Vagina (tissue), 2 donors: ENCODE results near the gene RPLP2. TPM values are rescaled to one million over a fixed set of nuclear protein-coding genes. Genes with fewer than 3 reads are reported as not detected.
A peak's percentile ranks its signal among the peaks of the same experiment; 100 is the strongest.

Source experiments
- DNase-seq, 2 donors: peaks; one replicate each; pipeline ENCODE4 v3.0.0-alpha.2; 2017; ENCODE audit errors: extremely low spot score in 2 of 2
- H3K27ac ChIP-seq: fragments of 200-600 bp; sonication (generic); one replicate; pipeline ENCODE4 v1.5.1; 2019
- H3K27me3 ChIP-seq: fragments of 200-600 bp; sonication (generic); one replicate; pipeline ENCODE4 v1.5.1; 2019
- H3K36me3 ChIP-seq, 2 donors: fragments of 200-600 bp; sonication (generic); one replicate each; pipeline ENCODE4 v1.5.1; 2017 to 2019
- H3K4me1 ChIP-seq: fragments of 200-600 bp; sonication (generic); one replicate; pipeline ENCODE4 v1.5.1; 2019
- H3K4me3 ChIP-seq, 2 donors: fragments of 200-600 bp; sonication (generic); 1 replicate in 1 of 2; 2 replicates in 1 of 2; pipeline ENCODE4 v1.5.1; 2016 to 2019
- H3K9me3 ChIP-seq: fragments of 200-600 bp; sonication (generic); one replicate; pipeline ENCODE4 v1.5.1; 2019
- CTCF ChIP-seq, 3 experiments: fragments of 450-650 bp in 2 of 3; fragments of 200-600 bp in 1 of 3; sonication (generic) in 1 of 3; IDR thresholded peaks; one replicate each; pipeline ENCODE4 v1.5.1; 2017 to 2019; ENCODE audit warnings: antibody characterized with exemption in 3 of 3, mild to moderate bottlenecking in 2 of 3, moderate library complexity in 2 of 3
- POLR2A ChIP-seq, 2 donors: fragments of 450-650 bp; IDR thresholded peaks; one replicate each; pipeline ENCODE4 v1.6.1; 2017; ENCODE audit warnings: antibody characterized with exemption in 2 of 2, mild to moderate bottlenecking in 2 of 2, moderate library complexity in 2 of 2
- POLR2AphosphoS5 ChIP-seq, 2 donors: sonication (generic); formaldehyde crosslinking; IDR thresholded peaks; one replicate each; pipeline ENCODE4 v1.9.0; 2017; ENCODE audit warnings: antibody characterized with exemption in 2 of 2, mild to moderate bottlenecking in 2 of 2, low read depth in 1 of 2; ENCODE audit not compliant: insufficient read depth in 1 of 2
- intact Hi-C: fragments of 100-400 bp; cut with DNase I; formaldehyde crosslinking; loops from one replicate; pipeline ENCODE4 v1.15.1; 2023
- total RNA-seq: library from RNA; depleted of rRNA; stranded (reverse); fragments of >200 nt; gene quantifications from one replicate; pipeline ENCODE4 v1.2.3, GENCODE V29; 2016

RPLP2 gene
- total RNA-seq, 1 donor from 2014 or later: 1,068 TPM

DNA sequence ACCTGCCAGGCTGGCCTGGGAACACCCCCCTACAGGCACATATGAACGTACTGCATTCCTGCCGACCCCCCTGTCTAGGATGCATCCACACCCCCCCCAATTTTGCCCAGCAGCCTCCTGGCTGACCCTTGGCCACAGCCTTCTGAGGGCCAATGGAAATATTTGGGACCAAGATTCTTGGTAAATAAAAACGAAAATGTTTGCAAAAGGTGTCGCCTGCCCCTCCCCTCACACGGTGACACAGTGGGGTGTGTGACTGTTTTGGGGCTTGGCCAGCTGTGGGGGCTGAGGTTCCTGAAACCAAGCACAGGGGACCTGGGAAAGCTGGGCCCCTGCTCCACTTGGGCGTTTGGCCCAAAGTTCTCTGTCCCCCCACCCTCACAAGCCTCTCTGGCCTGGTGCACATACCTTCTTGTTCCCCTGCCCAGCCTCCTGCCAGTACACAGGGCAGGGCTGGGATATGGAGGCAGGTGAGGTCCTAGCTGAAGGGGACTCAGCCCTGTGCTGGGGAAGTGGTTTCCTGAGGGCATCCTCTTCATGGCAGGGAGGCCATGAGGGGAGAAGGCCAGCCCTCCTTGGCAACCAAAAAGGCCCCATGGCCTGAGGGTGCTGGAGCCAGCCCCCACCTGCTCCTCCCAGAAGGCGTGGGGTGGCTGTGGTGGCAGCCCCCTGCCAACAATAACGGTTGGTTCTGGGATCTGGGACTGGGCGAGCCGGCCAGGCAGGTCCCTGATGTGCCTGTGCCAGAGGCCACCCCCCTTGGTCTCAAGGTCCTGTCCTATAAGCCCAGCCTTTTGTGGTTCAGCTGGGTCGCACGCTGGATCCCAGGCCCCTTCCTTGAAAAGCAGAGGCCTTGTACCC, 15.8 kb downstream of the RPLP2 start:
- Histone ChIP-seq H3K9me3 (no peaks in the 10 kb centered on the region), H3K4me3 (no peak overlapping the region), H3K4me1 (peaks cover 59% of the 10 kb centered on the region), H3K36me3 (peaks cover 0 to 28% of the 10 kb centered on the region in 2 donors), H3K27me3 (no peaks in the 10 kb centered on the region), H3K27ac (no peak overlapping the region)
- no peak for DNase-seq
- intact Hi-C loops: no loop called here
- TF ChIP-seq POLR2AphosphoS5 (IDR thresholded peaks at IDR 0.05; ENCODE audit: insufficient read depth in 1 of 2, low read depth in 1 of 2) (no peak), CTCF (IDR thresholded peaks at IDR 0.05) (no peak), POLR2A (IDR thresholded peaks at IDR 0.05) (no peak)

GRCh38 chr11:826227-826621, 16.5 kb downstream of the RPLP2 start:
- Histone ChIP-seq H3K27me3 (no peaks in the 10 kb centered on the region), H3K9me3 (no peaks in the 10 kb centered on the region), H3K4me3 (no peak overlapping the region), H3K27ac (no peak overlapping the region), H3K36me3 (peaks cover 0 to 28% of the 10 kb centered on the region in 2 donors), H3K4me1 (peaks cover 59% of the 10 kb centered on the region)
- intact Hi-C loops: no loop called here
- no peak for DNase-seq
- no peak for TF ChIP-seq POLR2A (IDR thresholded peaks at IDR 0.05)
- no peak for TF ChIP-seq CTCF (IDR thresholded peaks at IDR 0.05)
- TF ChIP-seq POLR2AphosphoS5 (IDR thresholded peaks at IDR 0.05; ENCODE audit: insufficient read depth in 1 of 2, low read depth in 1 of 2): no peak

DNA sequence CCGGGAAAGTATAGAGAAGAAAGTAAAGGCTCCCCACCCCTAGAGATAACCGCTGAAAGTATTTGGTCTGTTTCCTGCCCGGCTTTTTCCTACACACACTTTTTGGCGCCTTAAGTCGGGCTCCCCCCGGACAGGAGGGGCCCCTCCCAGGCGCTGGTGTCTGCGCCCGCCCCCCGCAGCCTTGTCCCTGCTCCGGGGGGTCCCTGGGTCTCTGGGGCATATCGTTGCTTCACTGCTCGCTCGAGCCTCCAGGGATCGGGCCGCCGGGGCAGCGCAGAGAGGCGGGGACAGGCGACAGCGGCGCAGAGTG, 17.0 kb downstream of the RPLP2 start:
- H3K27me3 ChIP-seq: no peaks in the 10 kb centered on the region
- no peak for DNase-seq
- peak overlapping the region; percentile 33 to 36 for H3K4me3 ChIP-seq
- H3K9me3 ChIP-seq: no peaks in the 10 kb centered on the region
- H3K27ac ChIP-seq: no peak overlapping the region
- peaks cover 0 to 28% of the 10 kb centered on the region in 2 donors for H3K36me3 ChIP-seq
- intact Hi-C loops: no loop called here
- no peak for TF ChIP-seq POLR2AphosphoS5 (IDR thresholded peaks at IDR 0.05; ENCODE audit: insufficient read depth in 1 of 2, low read depth in 1 of 2)
- TF ChIP-seq CTCF (IDR thresholded peaks at IDR 0.05): no peak
- no peak for TF ChIP-seq POLR2A (IDR thresholded peaks at IDR 0.05)
- H3K4me1 ChIP-seq: peaks cover 59% of the 10 kb centered on the region

DNA sequence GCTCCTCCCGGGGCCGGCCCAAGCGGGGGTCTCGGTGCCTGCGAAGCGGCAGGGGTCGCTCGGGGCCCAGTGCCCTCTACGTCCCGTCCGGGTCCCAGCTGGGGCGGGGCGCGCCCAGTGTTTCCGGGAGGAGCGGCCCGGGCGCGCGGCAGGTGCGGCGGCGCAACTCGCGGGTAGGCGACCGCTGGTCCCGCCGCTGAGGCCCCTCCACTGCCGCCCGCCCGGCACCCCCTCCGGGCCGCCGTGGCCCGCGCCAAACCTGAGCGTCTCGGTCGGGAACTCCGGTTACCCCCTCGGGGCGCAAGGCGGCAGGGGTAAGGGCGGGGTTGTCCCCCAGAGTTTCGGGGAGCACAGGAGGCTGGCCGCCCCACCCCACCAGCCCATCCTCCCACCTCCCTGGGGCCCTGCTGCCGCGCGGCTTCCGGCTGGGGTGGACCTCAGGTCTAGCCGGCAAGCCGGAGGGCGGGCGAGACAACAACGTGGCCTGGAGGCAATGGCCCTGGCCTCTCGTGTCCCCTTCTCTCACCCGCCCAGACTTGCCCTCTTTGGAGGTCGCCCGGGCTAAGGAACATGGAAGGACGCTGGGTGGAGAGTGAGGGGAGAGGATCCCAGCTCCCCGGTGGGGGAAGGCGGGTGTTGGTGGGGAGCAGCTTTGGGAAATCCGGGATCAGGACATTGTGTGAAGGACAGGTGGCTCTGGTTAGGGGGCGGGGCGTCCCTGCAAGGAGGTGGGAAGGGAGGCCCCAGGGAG, 17.6 kb downstream of the RPLP2 start:
- DNase-seq: no peak
- Histone ChIP-seq H3K27me3 (no peaks in the 10 kb centered on the region), H3K9me3 (no peaks in the 10 kb centered on the region), H3K4me3 (peak overlapping the region; percentile 33 to 36), H3K36me3 (peaks cover 0 to 27% of the 10 kb centered on the region in 2 donors), H3K4me1 (peaks cover 59% of the 10 kb centered on the region), H3K27ac (no peak overlapping the region)
- TF ChIP-seq CTCF (IDR thresholded peaks at IDR 0.05) (no peak), POLR2AphosphoS5 (IDR thresholded peaks at IDR 0.05; ENCODE audit: insufficient read depth in 1 of 2, low read depth in 1 of 2) (no peak), POLR2A (IDR thresholded peaks at IDR 0.05) (no peak)
- intact Hi-C loops: no loop called here

DNA sequence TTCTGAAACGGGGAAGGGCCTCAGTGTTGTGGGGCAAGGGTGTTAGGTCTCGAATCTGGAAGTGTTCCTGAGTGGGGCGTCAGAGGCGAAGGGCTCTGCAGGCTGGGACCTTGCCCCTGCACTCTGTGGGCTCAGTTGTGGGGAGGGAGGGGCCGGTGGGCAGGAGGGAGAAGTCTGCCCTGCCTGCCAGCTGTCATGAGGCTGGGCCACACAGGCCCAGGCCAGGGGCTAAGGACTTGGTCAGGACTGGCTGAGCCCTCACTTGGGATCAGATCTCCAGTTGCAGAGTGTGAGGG, 18.1 kb downstream of the RPLP2 start, which contains the start of gene CRACR2B:
CRACR2B (plus strand) TSS at position 23 of the 296 bp plus-strand sequence. CDS start 689 bp downstream, outside the sequence.
- intact Hi-C loops: no loop called here
- DNase-seq: no peak
- no peak within 1 kb of the TSS for H3K27ac ChIP-seq
- peak within 1 kb of the TSS; percentile 33 to 36 for H3K4me3 ChIP-seq
- H3K4me1 ChIP-seq: peaks cover 61% of the 10 kb centered on the region
- no peaks in the 10 kb centered on the region for H3K27me3 ChIP-seq
- H3K9me3 ChIP-seq: no peaks in the 10 kb centered on the region
- peaks cover 0 to 22% of the 10 kb centered on the region in 2 donors for H3K36me3 ChIP-seq
- TF ChIP-seq POLR2AphosphoS5 (IDR thresholded peaks at IDR 0.05; ENCODE audit: insufficient read depth in 1 of 2, low read depth in 1 of 2): no peak
- no peak for TF ChIP-seq POLR2A (IDR thresholded peaks at IDR 0.05)
- no peak for TF ChIP-seq CTCF (IDR thresholded peaks at IDR 0.05)
